A673 (cell line): ENCODE data around the gene NCOA3. TPM values are rescaled to one million over a fixed set of nuclear protein-coding genes. Genes with fewer than 3 reads are reported as not detected.

ENCODE experiments used
- BruUV-seq: library from RNA; stranded (reverse); fragments of 400-500 nt; replicated peaks from 2 replicates; lab custom pipeline; 2021; lab: Mats Ljungman, UMichigan
- CTCF ChIA-PET: fragments of 300-600 bp; sonication (Branson Sonifier 250); formaldehyde crosslinking; loops from one replicate; lab custom pipeline; 2022; ENCODE audit warnings: antibody characterized with exemption; lab: Charles Lee
- POLR2A ChIA-PET: fragments of 300-600 bp; sonication (Branson Sonifier 250); formaldehyde crosslinking; loops from one replicate; lab custom pipeline; 2022; ENCODE audit warnings: antibody characterized with exemption; ENCODE audit not compliant: low non-redundant PET; lab: Charles Lee
- DNase-seq: peaks from one replicate; pipeline ENCODE4 v3.0.0-alpha.2; 2015; ENCODE audit warnings: low spot score
- H3K27ac ChIP-seq: fragments of 200-600 bp; sonication (generic); 2 replicates; pipeline ENCODE4 v1.5.1; 2016; ENCODE audit warnings: mixed run types, low read depth, mild to moderate bottlenecking, mixed read lengths, antibody characterized with exemption, low read length; ENCODE audit not compliant: poor library complexity, severe bottlenecking
- H3K27me3 ChIP-seq: fragments of 200-600 bp; sonication (generic); replicated peaks from 2 replicates; pipeline ENCODE4 v1.6.1; 2017; ENCODE audit warnings: mixed run types, low read depth, mild to moderate bottlenecking, mixed read lengths, antibody characterized with exemption, low read length; ENCODE audit not compliant: insufficient read depth, poor library complexity
- H3K36me3 ChIP-seq: fragments of 200-600 bp; sonication (generic); 2 replicates; pipeline ENCODE4 v1.6.1; 2016; ENCODE audit warnings: mixed run types, mild to moderate bottlenecking, mixed read lengths, antibody characterized with exemption, low read length; ENCODE audit not compliant: insufficient read depth, poor library complexity, severe bottlenecking
- H3K4me1 ChIP-seq: fragments of 200-600 bp; sonication (generic); 2 replicates; pipeline ENCODE4 v1.6.1; 2017; ENCODE audit warnings: mixed run types, mild to moderate bottlenecking, mixed read lengths, antibody characterized with exemption, low read length; ENCODE audit not compliant: insufficient read depth, poor library complexity, severe bottlenecking
- H3K4me3 ChIP-seq: fragments of 200-600 bp; sonication (generic); 2 replicates; pipeline ENCODE4 v1.5.1; 2016; ENCODE audit warnings: low read depth, mixed run types, mild to moderate bottlenecking, mixed read lengths, low read length; ENCODE audit not compliant: poor library complexity, severe bottlenecking
- H3K9me3 ChIP-seq: fragments of 200-600 bp; sonication (generic); 2 replicates; pipeline ENCODE4 v1.6.1; 2016; ENCODE audit warnings: mixed run types, low read depth, mild to moderate bottlenecking, mixed read lengths, antibody characterized with exemption, low read length; ENCODE audit not compliant: poor library complexity, severe bottlenecking
- CTCF ChIP-seq: fragments of 300-800, 200-600 bp; sonication (generic); conservative IDR thresholded peaks from 2 replicates; pipeline ENCODE4 v1.5.1; 2017; ENCODE audit warnings: low read depth, mild to moderate bottlenecking, antibody characterized with exemption, low read length, moderate library complexity, mixed read lengths
- EZH2 ChIP-seq: fragments of 200-600 bp; sonication (generic); IDR thresholded peaks from 2 replicates; pipeline ENCODE4 v1.6.1; 2017; ENCODE audit warnings: borderline replicate concordance, low read depth, mild to moderate bottlenecking, mixed read lengths, antibody characterized with exemption, low read length; ENCODE audit not compliant: poor library complexity, severe bottlenecking
- intact Hi-C: fragments of 100-400 bp; cut with micrococcal nuclease; formaldehyde crosslinking; loops from one replicate; pipeline ENCODE4 v1.10.0; 2022; ENCODE audit not compliant: unreplicated experiment
- total RNA-seq: library from RNA; stranded (reverse); gene quantifications from 2 replicates; pipeline ENCODE4 v1.2.3, GENCODE V29; 2021

NCOA3 gene
- total RNA-seq, 1 experiment from 2014 or later: 26.8 TPM

- intact Hi-C loops: loop anchor here (5.0 kb wide), 1 partner anchor 962 kb away; no protein-coding TSS in a partner anchor
- no peak for DNase-seq
- Histone ChIP-seq H3K27me3 (no peaks in the 10 kb centered on the region), H3K4me3 (no peak overlapping the region), H3K4me1 (no peaks in the 10 kb centered on the region), H3K9me3 (no peaks in the 10 kb centered on the region), H3K36me3 (no peaks in the 10 kb centered on the region), H3K27ac (no peak overlapping the region)
- ChIA-PET POLR2A (no interaction called here), CTCF (interaction anchor here (0.5 kb wide), 2 partner anchors 19 to 20 kb away, joined by 3 to 7 read pairs; no protein-coding TSS in a partner anchor)
- TF ChIP-seq EZH2 (no peak), CTCF (no peak)
- BruUV-seq: no TSS peak
Observed at GRCh38 chr20:47659904-47660601, 158.4 kb downstream of the NCOA3 start.

- H3K27ac ChIP-seq: no peak overlapping the region
- no peak overlapping the region for H3K4me3 ChIP-seq
- H3K36me3 ChIP-seq: no peaks in the 10 kb centered on the region
- H3K9me3 ChIP-seq: no peaks in the 10 kb centered on the region
- CTCF ChIA-PET: interaction anchor here (0.5 kb wide), 2 partner anchors 18 to 19 kb away, joined by 3 to 7 read pairs; no protein-coding TSS in a partner anchor
- no peaks in the 10 kb centered on the region for H3K27me3 ChIP-seq
- DNase-seq: no peak
- POLR2A ChIA-PET: no interaction called here
- no peaks in the 10 kb centered on the region for H3K4me1 ChIP-seq
- TF ChIP-seq CTCF (no peak), EZH2 (no peak)
- no TSS peak for BruUV-seq
- intact Hi-C loops: loop anchor here (5.0 kb wide), 1 partner anchor 962 kb away; no protein-coding TSS in a partner anchor
Observed at GRCh38 chr20:47660602-47660905, 158.9 kb downstream of the NCOA3 start.

GRCh38 chr20:47660983-47661700 is 159.5 kb downstream of the NCOA3 start:
- Histone ChIP-seq H3K4me1 (no peaks in the 10 kb centered on the region), H3K36me3 (no peaks in the 10 kb centered on the region), H3K4me3 (no peak overlapping the region), H3K27ac (no peak overlapping the region), H3K27me3 (no peaks in the 10 kb centered on the region), H3K9me3 (no peaks in the 10 kb centered on the region)
- BruUV-seq: no TSS peak
- intact Hi-C loops: loop anchor here (5.0 kb wide), 1 partner anchor 961 kb away; no protein-coding TSS in a partner anchor
- ChIA-PET POLR2A (no interaction called here), CTCF (interaction anchor here (0.5 kb wide), 1 partner anchor 19 kb away, joined by 3 read pairs; no protein-coding TSS in a partner anchor)
- TF ChIP-seq EZH2 (no peak), CTCF (no peak)
- no peak for DNase-seq
